ENCODE results near the gene LPP. TPM values are rescaled to one million over a fixed set of nuclear protein-coding genes. Genes with fewer than 3 reads are reported as not detected.

LPP gene
- total RNA-seq, 1 experiment from 2014 or later = 54.0 TPM

DNA sequence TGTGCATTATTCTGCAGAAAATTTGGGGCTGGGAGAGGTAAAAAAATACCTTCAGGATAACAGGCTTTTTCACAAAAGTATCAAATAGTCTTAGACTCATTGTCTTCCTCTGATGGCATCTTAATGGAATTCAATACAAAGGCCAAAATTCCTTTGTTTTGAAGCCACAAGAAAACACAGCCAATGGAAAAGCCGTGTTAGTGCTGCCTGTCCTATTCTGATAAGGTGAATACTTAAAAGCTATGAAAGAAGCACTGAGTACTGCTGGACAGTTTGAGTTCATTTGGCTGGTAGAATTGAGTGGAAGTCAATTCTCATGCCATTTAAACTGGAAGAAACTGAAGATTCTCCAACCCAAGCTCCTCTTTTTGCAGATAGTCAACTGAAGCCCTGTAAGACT, 622.5 kb downstream of the LPP start:
- ChIA-PET POLR2A (no interaction called here), RAD21 (ENCODE audit: low non-redundant PET in 1 of 2, low total read pairs in 2 of 2, uncharacterized antibody in 2 of 2, unreplicated experiment in 2 of 2) (no interaction called here), CTCF (no interaction called here)
- no peak overlapping the region for H2AFZ ChIP-seq (ENCODE audit: low read depth, low read length, poor library complexity, severe bottlenecking)
- no peaks in the 10 kb centered on the region for H3K4me1 ChIP-seq (ENCODE audit: control insufficient read depth in 1 of 2, insufficient read depth in 2 of 2, low read length in 2 of 2)
- DNase-seq (ENCODE audit: low read depth, low spot score) = no peak
- H3K9me3 ChIP-seq (ENCODE audit: control insufficient read depth in 1 of 2, insufficient read depth in 1 of 2, low read depth in 1 of 2, low read length in 2 of 2) = no peaks in the 10 kb centered on the region
- no TSS peak for BruUV-seq (replicated peaks)
- no peak for TF ChIP-seq EZH2 (IDR thresholded peaks at IDR 0.05)
- TF ChIP-seq, protein P1, sequence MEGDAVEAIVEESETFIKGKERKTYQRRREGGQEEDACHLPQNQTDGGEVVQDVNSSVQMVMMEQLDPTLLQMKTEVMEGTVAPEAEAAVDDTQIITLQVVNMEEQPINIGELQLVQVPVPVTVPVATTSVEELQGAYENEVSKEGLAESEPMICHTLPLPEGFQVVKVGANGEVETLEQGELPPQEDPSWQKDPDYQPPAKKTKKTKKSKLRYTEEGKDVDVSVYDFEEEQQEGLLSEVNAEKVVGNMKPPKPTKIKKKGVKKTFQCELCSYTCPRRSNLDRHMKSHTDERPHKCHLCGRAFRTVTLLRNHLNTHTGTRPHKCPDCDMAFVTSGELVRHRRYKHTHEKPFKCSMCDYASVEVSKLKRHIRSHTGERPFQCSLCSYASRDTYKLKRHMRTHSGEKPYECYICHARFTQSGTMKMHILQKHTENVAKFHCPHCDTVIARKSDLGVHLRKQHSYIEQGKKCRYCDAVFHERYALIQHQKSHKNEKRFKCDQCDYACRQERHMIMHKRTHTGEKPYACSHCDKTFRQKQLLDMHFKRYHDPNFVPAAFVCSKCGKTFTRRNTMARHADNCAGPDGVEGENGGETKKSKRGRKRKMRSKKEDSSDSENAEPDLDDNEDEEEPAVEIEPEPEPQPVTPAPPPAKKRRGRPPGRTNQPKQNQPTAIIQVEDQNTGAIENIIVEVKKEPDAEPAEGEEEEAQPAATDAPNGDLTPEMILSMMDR (IDR thresholded peaks at IDR 0.05 in 2 of 3, conservative IDR thresholded peaks at IDR 0.05 in 1 of 3; ENCODE audit: borderline replicate concordance in 1 of 3, insufficient read depth in 1 of 3, low read depth in 2 of 3, low read length in 2 of 3) = no peak
- no peak for TF ChIP-seq FOSL1 (IDR thresholded peaks at IDR 0.05; ENCODE audit: low read depth)
- no peak for TF ChIP-seq RAD21 (IDR thresholded peaks at IDR 0.05; ENCODE audit: low read depth)
- no peak for TF ChIP-seq ELF1 (IDR thresholded peaks at IDR 0.05; ENCODE audit: borderline replicate concordance, low read depth)
- H3K27me3 ChIP-seq (ENCODE audit: insufficient read depth, low read length) = no peaks in the 10 kb centered on the region
- H3K79me2 ChIP-seq (ENCODE audit: insufficient read depth, low read length) = no peaks in the 10 kb centered on the region
- ATAC-seq = no peak
- H3K4me2 ChIP-seq (ENCODE audit: low read length) = no peak overlapping the region
- H4K20me1 ChIP-seq (ENCODE audit: insufficient read depth) = no peaks in the 10 kb centered on the region; the same call in 1 of the 2 replicates
- H3K9me2 ChIP-seq (ENCODE audit: insufficient read depth) = no peaks in the 10 kb centered on the region
- intact Hi-C loops (cut with micrococcal nuclease) = no loop called here
- no peak overlapping the region for H3K27ac ChIP-seq (ENCODE audit: low read depth, low read length)
- H3K9ac ChIP-seq (ENCODE audit: low read length) = no peak overlapping the region
- H3K4me3 ChIP-seq (replicated peaks in 1 of 2; ENCODE audit: low read depth in 1 of 2, low read length in 2 of 2) = no peak overlapping the region
- no peaks in the 10 kb centered on the region for H3K36me3 ChIP-seq (ENCODE audit: control insufficient read depth in 1 of 2, insufficient read depth in 2 of 2, low read length in 2 of 2)

DNA sequence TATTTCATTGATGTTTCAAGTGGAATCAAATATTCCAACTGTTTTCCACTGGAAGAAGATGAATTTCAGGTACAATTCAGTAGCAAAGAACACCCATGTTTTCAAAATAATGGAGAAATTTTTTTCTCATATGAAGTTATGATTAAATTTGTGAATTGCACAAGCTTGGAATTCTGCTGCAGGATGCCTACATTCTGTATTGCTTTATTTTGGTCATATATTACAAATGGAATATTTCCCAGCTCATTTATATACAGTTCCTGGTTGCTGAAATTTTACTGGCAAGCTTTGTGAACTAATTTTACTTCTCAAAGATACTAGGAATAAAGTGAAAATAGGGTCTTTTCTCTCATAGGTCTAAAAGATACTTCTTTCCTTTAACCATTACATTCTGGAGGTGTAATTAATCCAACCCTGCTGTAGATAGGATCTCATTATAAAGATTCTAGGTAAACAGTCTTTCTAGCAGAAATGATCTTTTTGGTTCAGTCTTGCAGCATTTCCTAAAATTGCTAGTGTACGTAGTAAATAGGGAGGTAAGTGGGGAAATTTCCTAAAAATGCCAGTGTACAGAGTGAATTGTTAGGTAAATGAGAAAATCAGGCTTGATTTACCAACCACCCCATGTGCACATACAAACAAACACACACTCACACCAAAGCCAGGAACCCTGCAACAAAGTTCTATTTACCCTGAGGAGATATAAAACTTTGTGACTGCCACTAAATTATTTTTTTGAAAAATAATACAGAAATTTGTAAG, 624.3 kb downstream of the LPP start:
- Histone ChIP-seq H3K4me2 (ENCODE audit: low read length) (no peak overlapping the region), H3K27me3 (ENCODE audit: insufficient read depth, low read length) (no peaks in the 10 kb centered on the region), H3K79me2 (ENCODE audit: insufficient read depth, low read length) (no peaks in the 10 kb centered on the region), H4K20me1 (ENCODE audit: insufficient read depth) (no peaks in the 10 kb centered on the region; the same call in 1 of the 2 replicates), H3K9me2 (ENCODE audit: insufficient read depth) (no peaks in the 10 kb centered on the region), H3K9ac (ENCODE audit: low read length) (no peak overlapping the region), H3K4me3 (replicated peaks in 1 of 2; ENCODE audit: low read depth in 1 of 2, low read length in 2 of 2) (no peak overlapping the region), H2AFZ (ENCODE audit: low read depth, low read length, poor library complexity, severe bottlenecking) (no peak overlapping the region), H3K4me1 (ENCODE audit: control insufficient read depth in 1 of 2, insufficient read depth in 2 of 2, low read length in 2 of 2) (no peaks in the 10 kb centered on the region), H3K9me3 (ENCODE audit: control insufficient read depth in 1 of 2, insufficient read depth in 1 of 2, low read depth in 1 of 2, low read length in 2 of 2) (no peaks in the 10 kb centered on the region), H3K27ac (ENCODE audit: low read depth, low read length) (no peak overlapping the region), H3K36me3 (ENCODE audit: control insufficient read depth in 1 of 2, insufficient read depth in 2 of 2, low read length in 2 of 2) (no peaks in the 10 kb centered on the region)
- ChIA-PET CTCF (interaction anchor here (0.7 kb wide), 1 partner anchor 1128 kb away, joined by 3 read pairs; no protein-coding TSS in a partner anchor), POLR2A (no interaction called here), RAD21 (ENCODE audit: low non-redundant PET in 1 of 2, low total read pairs in 2 of 2, uncharacterized antibody in 2 of 2, unreplicated experiment in 2 of 2) (no interaction called here)
- intact Hi-C loops (cut with micrococcal nuclease) = no loop called here
- ATAC-seq (no peak), DNase-seq (ENCODE audit: low read depth, low spot score) (no peak)
- no TSS peak for BruUV-seq (replicated peaks)
- TF ChIP-seq ZNF274 (IDR thresholded peaks at IDR 0.05; ENCODE audit: low read depth, low read length) (no peak), YY1 (IDR thresholded peaks at IDR 0.05; ENCODE audit: extremely low read depth, insufficient replicate concordance, low read depth, low read length) (no peak), ZFX (IDR thresholded peaks at IDR 0.05) (no peak), JUND (IDR thresholded peaks at IDR 0.05) (no peak), RAD21 (IDR thresholded peaks at IDR 0.05; ENCODE audit: low read depth) (no peak), EGR1 (IDR thresholded peaks at IDR 0.05; ENCODE audit: low read depth) (no peak), CBX3 (IDR thresholded peaks at IDR 0.05; ENCODE audit: low read depth) (no peak), FOSL1 (IDR thresholded peaks at IDR 0.05; ENCODE audit: low read depth) (no peak)
- TF ChIP-seq, protein P1 (IDR thresholded peaks at IDR 0.05 in 2 of 3, conservative IDR thresholded peaks at IDR 0.05 in 1 of 3; ENCODE audit: borderline replicate concordance in 1 of 3, insufficient read depth in 1 of 3, low read depth in 2 of 3, low read length in 2 of 3) = no peak
- TF ChIP-seq, protein P2, sequence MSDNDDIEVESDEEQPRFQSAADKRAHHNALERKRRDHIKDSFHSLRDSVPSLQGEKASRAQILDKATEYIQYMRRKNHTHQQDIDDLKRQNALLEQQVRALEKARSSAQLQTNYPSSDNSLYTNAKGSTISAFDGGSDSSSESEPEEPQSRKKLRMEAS (IDR thresholded peaks at IDR 0.05) = no peak
